IMR-90 (cell line): Measurements from ENCODE around the gene DGKD. TPM values are rescaled to one million over a fixed set of nuclear protein-coding genes. Genes with fewer than 3 reads are reported as not detected.
A peak's percentile ranks its signal among the peaks of the same experiment; 100 is the strongest.

Experiments
- ATAC-seq: fragments of 200-7000 bp; cut with Tn5 transposase; 2 replicates; pipeline ENCODE4 v1.9.1; 2020; ENCODE audit warnings: low read depth, mild to moderate bottlenecking, moderate library complexity
- BruUV-seq: library from RNA; stranded (reverse); fragments of 400-500 nt; replicated peaks from 2 replicates; lab custom pipeline; 2021; lab: Mats Ljungman, UMichigan
- CTCF ChIA-PET: fragments of 300-600 bp; formaldehyde crosslinking; extraction: SDS; loops from one replicate; lab custom pipeline; 2021; ENCODE audit warnings: antibody characterized with exemption; lab: Yijun Ruan, JAX
- POLR2A ChIA-PET: fragments of 300-600 bp; sonication (Branson Sonifier 250); formaldehyde crosslinking; loops from one replicate; lab custom pipeline; 2022; ENCODE audit warnings: antibody characterized with exemption; ENCODE audit not compliant: unreplicated experiment; lab: Charles Lee
- DNase-seq: peaks from one replicate; pipeline ENCODE4 v3.0.0; 2013
- H2AFZ ChIP-seq: replicated peaks from 2 replicates; pipeline ENCODE3; 2013; ENCODE audit warnings: low read length, mild to moderate bottlenecking; ENCODE audit not compliant: poor library complexity
- H2AK5ac ChIP-seq: 2 replicates; pipeline ENCODE4 v1.6.1; 2013; ENCODE audit warnings: low read depth, low read length, inconsistent platforms
- H2AK9ac ChIP-seq: replicated peaks from 2 replicates; pipeline ENCODE3; 2013; ENCODE audit warnings: mild to moderate bottlenecking, low read depth, low read length, moderate library complexity; ENCODE audit not compliant: poor library complexity
- H2BK120ac ChIP-seq: 2 replicates; pipeline ENCODE4 v1.6.1; 2013; ENCODE audit warnings: low read depth, low read length, inconsistent platforms
- H2BK15ac ChIP-seq: 3 replicates; pipeline ENCODE4 v1.6.1; 2013; ENCODE audit warnings: low read depth, low read length, inconsistent platforms
- H2BK20ac ChIP-seq: 2 replicates; pipeline ENCODE4 v1.6.1; 2013; ENCODE audit warnings: low read depth, mild to moderate bottlenecking, inconsistent platforms, low read length, moderate library complexity
- H2BK5ac ChIP-seq: 2 replicates; pipeline ENCODE4 v1.6.1; 2013; ENCODE audit warnings: mild to moderate bottlenecking, low read depth, low read length, inconsistent platforms; ENCODE audit not compliant: poor library complexity, severe bottlenecking
- H3K14ac ChIP-seq: replicated peaks from 2 replicates; pipeline ENCODE4 v1.6.1; 2013; ENCODE audit warnings: low read depth, low read length, inconsistent platforms
- H3K18ac ChIP-seq: 2 replicates; pipeline ENCODE4 v1.6.1; 2013; ENCODE audit warnings: low read depth, low read length, control low read depth
- H3K23ac ChIP-seq: 2 replicates; pipeline ENCODE4 v1.6.1; 2013; ENCODE audit warnings: low read depth, low read length, inconsistent platforms
- H3K27ac ChIP-seq: 2 replicates; pipeline ENCODE4 v1.5.1; 2013; ENCODE audit warnings: mild to moderate bottlenecking, control low read depth, low read length; ENCODE audit not compliant: insufficient read depth
- H3K27me3 ChIP-seq: 2 replicates; pipeline ENCODE4 v1.6.1; 2013; ENCODE audit warnings: low read length; ENCODE audit not compliant: control insufficient read depth, insufficient read depth
- H3K36me3 ChIP-seq: 2 replicates; pipeline ENCODE4 v1.6.1; 2013; ENCODE audit warnings: low read length, mixed read lengths; ENCODE audit not compliant: control insufficient read depth, insufficient read depth
- H3K4ac ChIP-seq: 2 replicates; pipeline ENCODE4 v1.6.1; 2013; ENCODE audit warnings: low read depth, low read length, inconsistent platforms
- H3K4me1 ChIP-seq: 2 replicates; pipeline ENCODE4 v1.6.1; 2013; ENCODE audit warnings: low read length, mixed read lengths; ENCODE audit not compliant: control insufficient read depth, insufficient read depth
- H3K4me2 ChIP-seq: 2 replicates; pipeline ENCODE4 v1.6.1; 2013; ENCODE audit warnings: low read depth, mild to moderate bottlenecking, control low read depth, low read length, moderate library complexity
- H3K4me3 ChIP-seq: 2 replicates; pipeline ENCODE4 v1.5.1; 2013; ENCODE audit warnings: low read depth, mild to moderate bottlenecking, control low read depth, low read length, moderate library complexity; ENCODE audit not compliant: insufficient read depth
- H3K56ac ChIP-seq: 2 replicates; pipeline ENCODE4 v1.6.1; 2013; ENCODE audit warnings: low read length, inconsistent platforms; ENCODE audit not compliant: insufficient read depth; ENCODE audit errors: extremely low read depth
- H3K79me1 ChIP-seq, 2 experiments: 2 replicates each; pipeline ENCODE4 v1.6.1; 2013; ENCODE audit warnings: low read length in 2 of 2, inconsistent platforms in 1 of 2, low read depth in 1 of 2
- H3K9ac ChIP-seq: 2 replicates; pipeline ENCODE4 v1.6.1; 2013; ENCODE audit warnings: low read depth, low read length, control low read depth
- H3K9me1 ChIP-seq: 2 replicates; pipeline ENCODE4 v1.6.1; 2013; ENCODE audit warnings: low read length, inconsistent platforms; ENCODE audit not compliant: insufficient read depth
- H3K9me3 ChIP-seq: 2 replicates; pipeline ENCODE4 v1.6.1; 2013; ENCODE audit warnings: low read length; ENCODE audit not compliant: control insufficient read depth, insufficient read depth
- H4K20me1 ChIP-seq: 2 replicates; pipeline ENCODE4 v1.6.1; 2013; ENCODE audit warnings: low read length, inconsistent platforms; ENCODE audit not compliant: insufficient read depth
- H4K5ac ChIP-seq: 2 replicates; pipeline ENCODE4 v1.6.1; 2013; ENCODE audit warnings: mild to moderate bottlenecking, low read depth, low read length, control low read depth
- H4K8ac ChIP-seq, 2 experiments: 2 replicates each; pipeline ENCODE4 v1.6.1; 2013; ENCODE audit warnings: low read depth in 2 of 2, low read length in 2 of 2, control low read depth in 1 of 2, inconsistent platforms in 1 of 2
- H4K91ac ChIP-seq: 2 replicates; pipeline ENCODE4 v1.6.1; 2013; ENCODE audit warnings: low read depth, low read length, inconsistent platforms; ENCODE audit not compliant: insufficient read depth
- USF2 ChIP-seq: fragments of 150-350 bp; IDR thresholded peaks from 2 replicates; pipeline ENCODE4 v1.6.1; 2017; ENCODE audit warnings: mild to moderate bottlenecking, antibody characterized with exemption, low read length, low read depth
- WGBS, 2 experiments: methylation state at CpG; one replicate each; pipeline versions ENCODE4 v1.1.5 to v1.1.7; 2013; ENCODE audit warnings: missing lambda C conversion rate in 2 of 2; ENCODE audit not compliant: insufficient read length in 1 of 2; ENCODE audit errors: extremely low coverage in 2 of 2; 5-methylcytosine and 5-hydroxymethylcytosine counted together
- dilution Hi-C: fragments of 300-500 bp; cut with HindIII; formaldehyde crosslinking; loops from one replicate; pipeline ENCODE4 v1.14.3; 2018; ENCODE audit warnings: low sequenced_read_pairs; ENCODE audit not compliant: unreplicated experiment
- in situ Hi-C: fragments of 300-500 bp; cut with MboI; formaldehyde crosslinking; loops from 3 replicates; pipeline ENCODE4 v1.14.3; 2019; ENCODE audit warnings: low sequenced_read_pairs, inconsistent platforms, mixed read lengths
- intact Hi-C: fragments of 100-400 bp; cut with micrococcal nuclease; formaldehyde crosslinking; loops from 2 replicates; pipeline ENCODE4 v1.10.0; 2022
- polyA plus RNA-seq, 3 experiments: library from polyadenylated mRNA; depleted of rRNA; stranded (reverse); fragments of >200 nt; gene quantifications; 2 replicates each; pipeline ENCODE4 v1.2.3, GENCODE V29; 2012; ENCODE audit warnings: low replicate concordance in 1 of 3
- total RNA-seq: library from RNA; depleted of rRNA; stranded (reverse); fragments of >200 nt; gene quantifications from 2 replicates; pipeline ENCODE4 v1.2.3, GENCODE V29; 2012

Gene DGKD
- total and polyA plus RNA-seq, 2 of the 4 experiments (the other 2 are of a cell fraction) = 6.5 to 10.1 TPM

- peak overlapping the region; percentile 26 to 76; a peak in 2 of 4 replicates for H4K8ac ChIP-seq
- peak overlapping the region; percentile 46; the same call in 1 of the 2 replicates for H3K23ac ChIP-seq
- H3K4me2 ChIP-seq = peak overlapping the region; percentile 61
- H2BK20ac ChIP-seq = peak overlapping the region; percentile 2
- CTCF ChIA-PET = no interaction called here
- H3K4ac ChIP-seq = peak overlapping the region; percentile 55
- no peak overlapping the region for H3K4me3 ChIP-seq
- peak overlapping the region; percentile 66 for H4K5ac ChIP-seq
- 51% methylated on average over 3 of the region's 13 CpGs; no CpG with 5 or more reads in 1 of the 2 experiments for whole genome bisulfite sequencing, 2 experiments
- H2BK120ac ChIP-seq = 0 out of 2 replicates have a peak overlapping the region, but pooled peaks have one; percentile 44
- peak overlapping the region; percentile 27 for H2BK5ac ChIP-seq
- H3K36me3 ChIP-seq = 0 out of 2 replicates have a peak, but pooled peaks cover 2% of the 10 kb centered on the region
- dilution Hi-C loops = no loop called here
- H3K27ac ChIP-seq = peak overlapping the region; percentile 42; the same call in 1 of the 2 replicates
- peak overlapping the region; percentile 25; the same call in 1 of the 2 replicates for H4K91ac ChIP-seq
- DNase-seq = peak; percentile 51
- intact Hi-C loops = loop anchor here (2.0 kb wide), 1 partner anchor 32 kb away; the partner anchor contains the start of gene DGKD
- 0 out of 3 replicates have a peak overlapping the region, but pooled peaks have one; percentile 2 for H2BK15ac ChIP-seq
- H3K27me3 ChIP-seq = no peaks in the 10 kb centered on the region
- POLR2A ChIA-PET = no interaction called here
- H2AFZ ChIP-seq = peak overlapping the region; percentile 47
- peaks cover 24% of the 10 kb centered on the region for H3K4me1 ChIP-seq
- H3K14ac ChIP-seq = peak overlapping the region; percentile 70; the same call in 1 of the 2 replicates
- no TSS peak for BruUV-seq
- no peak for TF ChIP-seq USF2
- ATAC-seq = peak; percentile 54
- no peak overlapping the region for H3K9ac ChIP-seq
- peaks cover 22 to 50% of the 10 kb centered on the region in 2 experiments for H3K79me1 ChIP-seq
- peak overlapping the region; percentile 58 for H3K18ac ChIP-seq
- peaks cover 9% of the 10 kb centered on the region for H3K9me1 ChIP-seq
- peak overlapping the region; percentile 64; the same call in 1 of the 2 replicates for H2AK5ac ChIP-seq
- no peaks in the 10 kb centered on the region for H3K9me3 ChIP-seq
- no peak overlapping the region for H3K56ac ChIP-seq
- H2AK9ac ChIP-seq = peak overlapping the region; percentile 77
- peaks cover 8% of the 10 kb centered on the region; the same call in 1 of the 2 replicates for H4K20me1 ChIP-seq
- in situ Hi-C loops = no loop called here
Measured at GRCh38 chr2:233386382-233387041, 32.2 kb downstream of the DGKD start.
